Measurements from ENCODE around the gene RHOB.

GRCh38 chr2:20434588-20435294, 12.1 kb upstream of the RHOB start:
- TF ChIP-seq POLR2AphosphoS5 (IDR thresholded peaks at IDR 0.05; ENCODE audit: borderline replicate concordance, low read depth, low read length) (no peak), EZH2 (IDR thresholded peaks at IDR 0.05) (no peak)

Measured in SK-N-MC (cell line).